ENCODE data around the gene SLC6A3. TPM values are rescaled to one million over a fixed set of nuclear protein-coding genes. Genes with fewer than 3 reads are reported as not detected.

The SLC6A3 gene
- total RNA-seq, 4 donors from 2014 or later: 0.20 to 0.90 TPM; not detected in 2

GRCh38 chr5:1465117-1465516 lies 19.9 kb upstream of the SLC6A3 start:
- DNase-seq (ENCODE audit: low spot score in 2 of 2): no peak
- peaks cover 0 to 68% (median 0%) of the 10 kb centered on the region in 3 donors for H3K36me3 ChIP-seq

GRCh38 chr5:1464511-1464910 lies 19.3 kb upstream of the SLC6A3 start:
- H3K4me1 ChIP-seq: no peaks in the 10 kb centered on the region
- TF ChIP-seq, protein P1, sequence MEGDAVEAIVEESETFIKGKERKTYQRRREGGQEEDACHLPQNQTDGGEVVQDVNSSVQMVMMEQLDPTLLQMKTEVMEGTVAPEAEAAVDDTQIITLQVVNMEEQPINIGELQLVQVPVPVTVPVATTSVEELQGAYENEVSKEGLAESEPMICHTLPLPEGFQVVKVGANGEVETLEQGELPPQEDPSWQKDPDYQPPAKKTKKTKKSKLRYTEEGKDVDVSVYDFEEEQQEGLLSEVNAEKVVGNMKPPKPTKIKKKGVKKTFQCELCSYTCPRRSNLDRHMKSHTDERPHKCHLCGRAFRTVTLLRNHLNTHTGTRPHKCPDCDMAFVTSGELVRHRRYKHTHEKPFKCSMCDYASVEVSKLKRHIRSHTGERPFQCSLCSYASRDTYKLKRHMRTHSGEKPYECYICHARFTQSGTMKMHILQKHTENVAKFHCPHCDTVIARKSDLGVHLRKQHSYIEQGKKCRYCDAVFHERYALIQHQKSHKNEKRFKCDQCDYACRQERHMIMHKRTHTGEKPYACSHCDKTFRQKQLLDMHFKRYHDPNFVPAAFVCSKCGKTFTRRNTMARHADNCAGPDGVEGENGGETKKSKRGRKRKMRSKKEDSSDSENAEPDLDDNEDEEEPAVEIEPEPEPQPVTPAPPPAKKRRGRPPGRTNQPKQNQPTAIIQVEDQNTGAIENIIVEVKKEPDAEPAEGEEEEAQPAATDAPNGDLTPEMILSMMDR (IDR thresholded peaks at IDR 0.05): no peak
- TF ChIP-seq EP300 (IDR thresholded peaks at IDR 0.05) (no peak), POLR2A (IDR thresholded peaks at IDR 0.05) (no peak)
- WGBS, 2 donors: 91 to 92% methylated on average over 18 of the region's 18 CpGs
- no peak for DNase-seq (ENCODE audit: low spot score in 2 of 2)
- H3K27ac ChIP-seq: no peak overlapping the region
- H3K9me3 ChIP-seq: no peaks in the 10 kb centered on the region
- H3K4me3 ChIP-seq: no peak overlapping the region
- no peaks in the 10 kb centered on the region for H3K27me3 ChIP-seq
- peaks cover 0 to 62% (median 0%) of the 10 kb centered on the region in 3 donors for H3K36me3 ChIP-seq

More at GRCh38 chr5:1465117-1465516, 19.9 kb upstream of the SLC6A3 start:
- Histone ChIP-seq H3K27me3 (no peaks in the 10 kb centered on the region), H3K4me1 (no peaks in the 10 kb centered on the region), H3K27ac (no peak overlapping the region), H3K9me3 (no peaks in the 10 kb centered on the region), H3K4me3 (no peak overlapping the region)
- TF ChIP-seq, protein P1 (IDR thresholded peaks at IDR 0.05): no peak
- TF ChIP-seq POLR2A (IDR thresholded peaks at IDR 0.05): no peak
- no peak for TF ChIP-seq EP300 (IDR thresholded peaks at IDR 0.05)
- 96 to 98% methylated on average over 22 of the region's 22 CpGs for WGBS, 2 donors

DNA sequence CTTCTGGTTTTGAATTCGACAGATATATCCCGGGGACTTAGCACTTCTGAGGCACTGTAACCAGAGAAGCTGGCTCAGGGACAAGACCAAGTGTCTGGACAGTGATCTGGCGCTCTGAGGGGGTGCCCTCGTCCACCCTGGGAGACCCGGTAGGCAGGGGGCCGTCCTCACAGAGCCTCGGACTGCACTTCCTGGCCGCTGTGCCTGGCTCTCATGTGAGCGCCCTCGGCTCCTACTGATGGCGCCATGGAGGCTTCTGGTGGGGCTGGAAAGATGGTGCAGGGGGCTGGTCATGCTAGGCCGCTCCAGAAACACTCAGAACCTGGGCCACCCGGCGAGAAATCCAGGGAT lies 18.8 kb upstream of the SLC6A3 start:
- Histone ChIP-seq H3K36me3 (peaks cover 0 to 60% (median 0%) of the 10 kb centered on the region in 3 donors), H3K4me3 (no peak overlapping the region), H3K27me3 (no peaks in the 10 kb centered on the region), H3K9me3 (no peaks in the 10 kb centered on the region), H3K4me1 (no peaks in the 10 kb centered on the region), H3K27ac (no peak overlapping the region)
- TF ChIP-seq EP300 (IDR thresholded peaks at IDR 0.05) (no peak), POLR2A (IDR thresholded peaks at IDR 0.05) (no peak)
- TF ChIP-seq, protein P1 (IDR thresholded peaks at IDR 0.05): no peak
- WGBS, 2 donors: 86 to 93% methylated on average over 9 to 14 of the region's 14 CpGs
- no peak for DNase-seq (ENCODE audit: low spot score in 2 of 2)

DNA sequence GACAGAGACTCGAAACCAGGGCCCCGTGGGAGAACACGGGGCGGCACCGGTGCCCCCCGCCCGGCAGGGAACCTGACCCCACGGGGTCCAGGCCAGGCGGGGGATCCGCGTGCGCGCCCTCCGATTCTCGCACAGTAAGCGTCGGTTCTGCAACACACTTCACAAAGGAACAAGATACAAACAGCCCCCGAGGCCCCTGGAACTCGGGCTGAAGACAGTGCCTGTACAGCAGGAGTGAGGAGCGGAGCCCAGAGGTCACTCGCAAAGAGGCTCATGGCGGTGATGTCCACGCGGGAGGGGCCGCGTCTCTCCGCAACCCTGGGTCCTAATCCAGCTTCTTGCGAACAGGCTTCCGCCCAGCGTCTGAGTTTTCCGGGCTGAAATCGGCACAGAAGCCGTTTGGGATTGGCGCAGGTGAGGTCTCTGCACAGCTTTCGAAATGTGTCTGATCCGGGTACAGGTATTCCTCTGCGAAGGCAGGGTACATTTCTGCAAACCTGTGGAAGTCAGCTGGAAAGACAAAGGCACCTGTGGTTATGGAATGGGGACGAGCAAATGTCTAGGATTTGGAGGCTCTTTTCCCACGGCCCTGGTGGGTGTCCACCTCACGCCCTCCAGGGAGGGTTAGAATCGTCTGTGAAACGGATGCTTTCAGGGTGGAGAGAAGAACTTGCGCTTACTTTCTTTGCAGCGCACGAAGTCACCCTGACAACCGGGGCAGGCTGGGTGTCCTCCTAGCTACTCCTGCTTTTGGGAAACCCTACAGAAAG lies 18.3 kb upstream of the SLC6A3 start:
- 93 to 95% methylated on average over 46 of the region's 46 CpGs for WGBS, 2 donors
- Histone ChIP-seq H3K4me3 (no peak overlapping the region), H3K9me3 (no peaks in the 10 kb centered on the region), H3K36me3 (peaks cover 0 to 60% (median 0%) of the 10 kb centered on the region in 3 donors), H3K4me1 (no peaks in the 10 kb centered on the region), H3K27me3 (no peaks in the 10 kb centered on the region), H3K27ac (no peak overlapping the region)
- TF ChIP-seq, protein P1 (IDR thresholded peaks at IDR 0.05): no peak
- TF ChIP-seq EP300 (IDR thresholded peaks at IDR 0.05) (no peak), POLR2A (IDR thresholded peaks at IDR 0.05) (no peak)
- DNase-seq (ENCODE audit: low spot score in 2 of 2): no peak

DNA sequence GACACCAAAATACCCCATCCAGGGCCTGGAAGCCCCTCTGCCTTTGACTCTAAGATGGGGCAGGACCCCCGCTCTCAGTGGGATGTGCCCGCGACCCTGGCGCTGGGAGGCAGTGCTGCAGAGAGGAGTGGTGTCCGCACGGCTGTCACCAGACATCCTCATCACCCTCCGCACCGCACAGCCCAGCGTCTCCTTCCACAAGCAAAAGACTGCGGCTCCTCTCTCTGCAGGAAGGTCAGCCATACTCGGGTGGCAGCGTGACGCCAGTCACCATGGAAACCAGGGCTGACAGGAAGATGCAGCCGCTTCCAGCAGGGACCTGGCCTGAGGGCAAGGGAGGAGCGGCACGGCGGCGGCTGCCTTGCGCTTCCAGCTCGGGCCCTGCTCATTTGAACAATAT lies 17.1 kb upstream of the SLC6A3 start:
- H3K27me3 ChIP-seq: no peaks in the 10 kb centered on the region
- no peak overlapping the region for H3K27ac ChIP-seq
- WGBS, 2 donors: 87 to 88% methylated on average over 17 to 20 of the region's 20 CpGs
- no peaks in the 10 kb centered on the region for H3K4me1 ChIP-seq
- H3K4me3 ChIP-seq: no peak overlapping the region
- H3K36me3 ChIP-seq: peaks cover 0 to 51% (median 0%) of the 10 kb centered on the region in 3 donors
- no peak for DNase-seq (ENCODE audit: low spot score in 2 of 2)
- H3K9me3 ChIP-seq: no peaks in the 10 kb centered on the region
- TF ChIP-seq, protein P1 (IDR thresholded peaks at IDR 0.05): no peak
- TF ChIP-seq POLR2A (IDR thresholded peaks at IDR 0.05) (no peak), EP300 (IDR thresholded peaks at IDR 0.05) (no peak)

All from tibial nerve (tissue), 4 donors.